Activated CD4-positive, alpha-beta T cell treated with anti-CD3 and anti-CD28 coated beads, Interleukin-2, amount 50 U/mL, for 1 hour (primary cell): ENCODE measurements around the gene GRAMD4.
A peak's percentile ranks its signal among the peaks of the same experiment; 100 is the strongest.
"Not testable (repeated sequence)": the region's sequence is repeated elsewhere in the genome, so short reads cannot be mapped to it uniquely, and the experiment has no call there.

Experiments
- DNase-seq: peaks from one replicate; pipeline ENCODE4 v3.0.0-alpha.2; 2020

The GRAMD4 gene

GRCh38 chr22:46622081-46622521, 1.9 kb downstream of the GRAMD4 start:
- no peak for DNase-seq

- DNase-seq, result no peak
Measured at GRCh38 chr22:46625113-46625842, 5.1 kb downstream of the GRAMD4 start.

GRCh38 chr22:46625843-46626349, 5.7 kb downstream of the GRAMD4 start:
- no peak for DNase-seq

- DNase-seq, result no peak
Measured at GRCh38 chr22:46626356-46626755, 6.2 kb downstream of the GRAMD4 start.

GRCh38 chr22:46626911-46627805, 7.0 kb downstream of the GRAMD4 start:
- DNase-seq, result no peak

- DNase-seq, result no peak
Measured at GRCh38 chr22:46627806-46628482, 7.8 kb downstream of the GRAMD4 start.

- DNase-seq, result no peak
Measured at GRCh38 chr22:46628756-46629155, 8.6 kb downstream of the GRAMD4 start.

- no peak for DNase-seq
Measured at GRCh38 chr22:46629291-46629690, 9.1 kb downstream of the GRAMD4 start.

- no peak for DNase-seq
Measured at GRCh38 chr22:46631113-46631512, 10.9 kb downstream of the GRAMD4 start.

- DNase-seq, result no peak
Measured at GRCh38 chr22:46632646-46633249, 12.6 kb downstream of the GRAMD4 start.

- no peak for DNase-seq
Measured at GRCh38 chr22:46633334-46633890, 13.2 kb downstream of the GRAMD4 start.

GRCh38 chr22:46634011-46634699, 14.0 kb downstream of the GRAMD4 start:
- DNase-seq, result no peak

GRCh38 chr22:46634973-46635685, 14.9 kb downstream of the GRAMD4 start:
- DNase-seq, result not testable (repeated sequence)

- no peak for DNase-seq
Measured at GRCh38 chr22:46635756-46636155, 15.6 kb downstream of the GRAMD4 start.

GRCh38 chr22:46636221-46637002, 16.2 kb downstream of the GRAMD4 start:
- DNase-seq, result no peak

GRCh38 chr22:46637711-46638600, 17.8 kb downstream of the GRAMD4 start:
- DNase-seq, result no peak

GRCh38 chr22:46638601-46639431, 18.6 kb downstream of the GRAMD4 start:
- DNase-seq, result peak; percentile 25

GRCh38 chr22:46639843-46640242, 19.7 kb downstream of the GRAMD4 start:
- no peak for DNase-seq
